WTC11 (cell line): Measurements from ENCODE around the gene ASB12. TPM values are rescaled to one million over a fixed set of nuclear protein-coding genes. Genes with fewer than 3 reads are reported as not detected.

Experiments used
- ATAC-seq: fragments of 200-7000 bp; cut with Tn5 transposase; 2 replicates; pipeline ENCODE4 v1.10.0; 2021; ENCODE audit warnings: mild to moderate bottlenecking, moderate library complexity
- CTCF ChIA-PET: fragments of 300-600 bp; sonication (Branson Sonifier 250); formaldehyde crosslinking; loops from one replicate; lab custom pipeline; 2021; ENCODE audit warnings: antibody characterized with exemption; lab: Charles Lee
- POLR2A ChIA-PET: fragments of 350-600 bp; sonication (Branson Sonifier 250); formaldehyde crosslinking; loops from one replicate; lab custom pipeline; 2021; ENCODE audit warnings: antibody characterized with exemption; lab: Charles Lee
- DNase-seq: peaks from one replicate; pipeline ENCODE4 v3.0.0; 2021; ENCODE audit warnings: low spot score
- H3K27ac Mint-ChIP-seq: 2 replicates; pipeline ENCODE4 v1.8.0; 2021; ENCODE audit warnings: mixed read lengths
- H3K27me3 Mint-ChIP-seq: 2 replicates; pipeline ENCODE4 v1.8.0; 2021; ENCODE audit warnings: low read depth, mild to moderate bottlenecking, moderate library complexity, mixed read lengths
- H3K36me3 Mint-ChIP-seq: 2 replicates; pipeline ENCODE4 v1.8.0; 2021; ENCODE audit warnings: mixed read lengths
- H3K4me1 Mint-ChIP-seq: 2 replicates; pipeline ENCODE4 v1.8.0; 2022; ENCODE audit warnings: mixed read lengths
- H3K4me3 Mint-ChIP-seq: 2 replicates; pipeline ENCODE4 v1.8.0; 2021; ENCODE audit warnings: mild to moderate bottlenecking, moderate library complexity, mixed read lengths
- H3K9me3 Mint-ChIP-seq: 2 replicates; pipeline ENCODE4 v1.8.0; 2021; ENCODE audit warnings: mixed read lengths
- CREB1 ChIP-seq: sonication (generic); formaldehyde crosslinking; IDR thresholded peaks from 2 replicates; pipeline ENCODE4 v1.8.0; 2023; ENCODE audit warnings: mild to moderate bottlenecking, missing genetic modification reagents
- ELF4 ChIP-seq: sonication (generic); formaldehyde crosslinking; IDR thresholded peaks from 2 replicates; pipeline ENCODE4 v1.8.1; 2022; ENCODE audit warnings: low read depth, mild to moderate bottlenecking, moderate library complexity, missing genetic modification reagents
- HMGA2 ChIP-seq: fragments of 250-450 bp; sonication (Bioruptor Pico); IDR thresholded peaks from 2 replicates; pipeline ENCODE4 v1.4.0; 2021; ENCODE audit warnings: mild to moderate bottlenecking, moderate library complexity
- JUN ChIP-seq: sonication (generic); formaldehyde crosslinking; IDR thresholded peaks from 2 replicates; pipeline ENCODE4 v1.8.0; 2023; ENCODE audit warnings: mild to moderate bottlenecking, missing genetic modification reagents
- MYBL2 ChIP-seq: sonication (generic); formaldehyde crosslinking; IDR thresholded peaks from 2 replicates; pipeline ENCODE4 v1.8.1; 2023; ENCODE audit warnings: mild to moderate bottlenecking, moderate library complexity, missing genetic modification reagents
- NR3C1 ChIP-seq: sonication (generic); formaldehyde crosslinking; conservative IDR thresholded peaks from 2 replicates; pipeline ENCODE4 v1.8.1; 2023; ENCODE audit warnings: low read depth, mild to moderate bottlenecking, missing genetic modification reagents
- OVOL2 ChIP-seq: fragments of 250-450 bp; sonication (Bioruptor Pico); IDR thresholded peaks from 2 replicates; pipeline ENCODE4 v1.9.0; 2021; ENCODE audit warnings: mild to moderate bottlenecking, borderline replicate concordance
- TCF7 ChIP-seq: sonication (generic); formaldehyde crosslinking; IDR thresholded peaks from 2 replicates; pipeline ENCODE4 v1.8.0; 2022; ENCODE audit warnings: mild to moderate bottlenecking, low read depth, missing genetic modification reagents, moderate library complexity
- TEAD1 ChIP-seq: sonication (generic); formaldehyde crosslinking; IDR thresholded peaks from 2 replicates; pipeline ENCODE4 v1.8.0; 2022; ENCODE audit warnings: mild to moderate bottlenecking, missing genetic modification reagents
- ZBTB21 ChIP-seq: sonication (generic); formaldehyde crosslinking; IDR thresholded peaks from 2 replicates; pipeline ENCODE4 v1.8.1; 2023; ENCODE audit warnings: mild to moderate bottlenecking, missing genetic modification reagents, borderline replicate concordance
- ZNF396 ChIP-seq: fragments of 250-450 bp; sonication (Bioruptor Pico); IDR thresholded peaks from 2 replicates; pipeline ENCODE4 v1.8.0; 2021; ENCODE audit warnings: mild to moderate bottlenecking, moderate library complexity, borderline replicate concordance
- ZNF423 ChIP-seq: fragments of 250-450 bp; sonication (Bioruptor Pico); IDR thresholded peaks from 2 replicates; pipeline ENCODE4 v2.1.2; 2022; ENCODE audit warnings: mild to moderate bottlenecking, moderate library complexity
- total RNA-seq: library from RNA; stranded (reverse); gene quantifications from 3 replicates; pipeline ENCODE4 v1.2.3, GENCODE V29; 2021
- TF ChIP-seq, protein P1 (sequence below): sonication (generic); formaldehyde crosslinking; conservative IDR thresholded peaks from 2 replicates; pipeline ENCODE4 v1.8.1; 2022; ENCODE audit warnings: mild to moderate bottlenecking, missing genetic modification reagents
- TF ChIP-seq, protein P2 (sequence below): sonication (generic); formaldehyde crosslinking; IDR thresholded peaks from 2 replicates; pipeline ENCODE4 v1.8.1; 2022; ENCODE audit warnings: low read depth, missing genetic modification reagents, borderline replicate concordance
- TF ChIP-seq, protein P3 (sequence below): sonication (generic); formaldehyde crosslinking; IDR thresholded peaks from 2 replicates; pipeline ENCODE4 v1.8.1; 2022; ENCODE audit warnings: low read depth, mild to moderate bottlenecking, moderate library complexity, missing genetic modification reagents, borderline replicate concordance
- TF ChIP-seq, protein P4 (sequence below): sonication (generic); formaldehyde crosslinking; IDR thresholded peaks from 2 replicates; pipeline ENCODE4 v1.8.1; 2022; ENCODE audit warnings: mild to moderate bottlenecking, missing genetic modification reagents, moderate library complexity, borderline replicate concordance
- TF ChIP-seq, protein P5 (sequence below): fragments of 250-450 bp; sonication (Bioruptor Pico); IDR thresholded peaks from 2 replicates; pipeline ENCODE4 v1.9.0; 2021; ENCODE audit warnings: mild to moderate bottlenecking
- TF ChIP-seq, protein P6 (sequence below): fragments of 250-450 bp; sonication (Bioruptor Pico); IDR thresholded peaks from 2 replicates; pipeline ENCODE4 v1.8.0; 2021; ENCODE audit warnings: mild to moderate bottlenecking
- TF ChIP-seq, protein P7 (sequence below): sonication (generic); formaldehyde crosslinking; IDR thresholded peaks from 2 replicates; pipeline ENCODE4 v1.8.0; 2022; ENCODE audit warnings: mild to moderate bottlenecking, missing genetic modification reagents
- TF ChIP-seq, protein P8 (sequence below): fragments of 200-600 bp; IDR thresholded peaks from 2 replicates; pipeline ENCODE4 v1.8.0; 2022; ENCODE audit warnings: antibody characterized with exemption

The ASB12 gene
- total RNA-seq, 1 experiment from 2014 or later: 1.4 TPM

DNA sequence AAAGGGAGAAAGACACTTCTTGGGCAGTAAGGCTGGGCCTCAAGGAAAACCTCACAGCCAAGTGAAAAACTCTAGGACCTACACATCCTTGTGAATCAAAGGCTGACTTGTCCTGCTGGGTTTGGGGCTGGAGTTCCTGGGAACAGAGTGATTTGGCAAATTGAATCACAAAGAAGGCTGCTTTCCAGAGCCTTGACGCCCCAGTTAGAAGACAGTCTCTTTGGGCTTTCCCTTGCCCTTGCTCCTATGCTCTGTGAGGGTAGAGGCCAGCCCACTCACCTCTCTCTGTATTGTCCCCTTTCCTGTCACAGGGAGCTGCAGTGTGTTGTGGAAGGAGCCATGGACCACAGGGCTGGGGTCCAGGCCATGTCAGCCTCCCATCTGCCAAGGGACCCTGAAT lies 34.5 kb downstream of the ASB12 start:
- POLR2A ChIA-PET: no interaction called here
- peak; percentile 71 for ATAC-seq
- Mint-ChIP-seq H3K36me3 (peaks cover 19% of the 10 kb centered on the region), H3K9me3 (no peaks in the 10 kb centered on the region), H3K4me1 (peaks cover 42% of the 10 kb centered on the region), H3K4me3 (peak overlapping the region; percentile 14; the same call in 1 of the 2 replicates), H3K27ac (no peak overlapping the region), H3K27me3 (no peaks in the 10 kb centered on the region)
- TF ChIP-seq, protein P1, sequence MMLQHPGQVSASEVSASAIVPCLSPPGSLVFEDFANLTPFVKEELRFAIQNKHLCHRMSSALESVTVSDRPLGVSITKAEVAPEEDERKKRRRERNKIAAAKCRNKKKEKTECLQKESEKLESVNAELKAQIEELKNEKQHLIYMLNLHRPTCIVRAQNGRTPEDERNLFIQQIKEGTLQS (CRISPR knock-in tag): no peak
- no peak for TF ChIP-seq JUN (CRISPR knock-in tag)
- TF ChIP-seq, protein P2, sequence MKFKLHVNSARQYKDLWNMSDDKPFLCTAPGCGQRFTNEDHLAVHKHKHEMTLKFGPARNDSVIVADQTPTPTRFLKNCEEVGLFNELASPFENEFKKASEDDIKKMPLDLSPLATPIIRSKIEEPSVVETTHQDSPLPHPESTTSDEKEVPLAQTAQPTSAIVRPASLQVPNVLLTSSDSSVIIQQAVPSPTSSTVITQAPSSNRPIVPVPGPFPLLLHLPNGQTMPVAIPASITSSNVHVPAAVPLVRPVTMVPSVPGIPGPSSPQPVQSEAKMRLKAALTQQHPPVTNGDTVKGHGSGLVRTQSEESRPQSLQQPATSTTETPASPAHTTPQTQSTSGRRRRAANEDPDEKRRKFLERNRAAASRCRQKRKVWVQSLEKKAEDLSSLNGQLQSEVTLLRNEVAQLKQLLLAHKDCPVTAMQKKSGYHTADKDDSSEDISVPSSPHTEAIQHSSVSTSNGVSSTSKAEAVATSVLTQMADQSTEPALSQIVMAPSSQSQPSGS: no peak
- TF ChIP-seq CREB1 (CRISPR knock-in tag): no peak
- DNase-seq: no peak
- CTCF ChIA-PET: no interaction called here

DNA sequence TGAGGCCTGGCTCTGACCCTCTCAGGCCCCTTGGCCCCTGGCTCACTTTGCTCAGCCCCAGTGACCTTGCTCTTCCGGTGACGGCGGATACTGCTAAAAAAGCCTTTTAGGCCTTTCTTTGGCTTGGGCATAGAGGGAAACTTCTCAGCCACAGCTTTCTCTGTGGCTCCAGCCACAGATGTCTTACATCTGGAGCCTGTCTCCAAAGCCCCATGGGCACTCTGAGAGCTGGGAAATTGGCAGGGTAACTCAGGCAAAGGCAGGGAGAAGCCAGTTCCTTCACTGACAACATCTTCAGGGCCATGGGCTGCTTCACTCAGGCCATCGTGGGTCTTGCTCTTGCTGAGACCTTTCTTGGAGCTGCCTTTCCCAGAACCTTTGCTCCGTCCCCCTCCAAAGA lies 37.7 kb downstream of the ASB12 start:
- Mint-ChIP-seq H3K27ac (no peak overlapping the region), H3K4me1 (peaks cover 20% of the 10 kb centered on the region), H3K27me3 (no peaks in the 10 kb centered on the region), H3K9me3 (no peaks in the 10 kb centered on the region), H3K36me3 (peaks cover 22% of the 10 kb centered on the region), H3K4me3 (no peak overlapping the region)
- ATAC-seq: no peak
- TF ChIP-seq TEAD1 (CRISPR knock-in tag) (no peak), ZNF423 (CRISPR knock-in tag) (no peak), ZNF396 (no peak), NR3C1 (CRISPR knock-in tag) (no peak)
- TF ChIP-seq, protein P3, sequence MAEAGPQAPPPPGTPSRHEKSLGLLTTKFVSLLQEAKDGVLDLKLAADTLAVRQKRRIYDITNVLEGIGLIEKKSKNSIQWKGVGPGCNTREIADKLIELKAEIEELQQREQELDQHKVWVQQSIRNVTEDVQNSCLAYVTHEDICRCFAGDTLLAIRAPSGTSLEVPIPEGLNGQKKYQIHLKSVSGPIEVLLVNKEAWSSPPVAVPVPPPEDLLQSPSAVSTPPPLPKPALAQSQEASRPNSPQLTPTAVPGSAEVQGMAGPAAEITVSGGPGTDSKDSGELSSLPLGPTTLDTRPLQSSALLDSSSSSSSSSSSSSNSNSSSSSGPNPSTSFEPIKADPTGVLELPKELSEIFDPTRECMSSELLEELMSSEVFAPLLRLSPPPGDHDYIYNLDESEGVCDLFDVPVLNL: no peak
- no peak for DNase-seq
- POLR2A ChIA-PET: no interaction called here
- CTCF ChIA-PET: no interaction called here

DNA sequence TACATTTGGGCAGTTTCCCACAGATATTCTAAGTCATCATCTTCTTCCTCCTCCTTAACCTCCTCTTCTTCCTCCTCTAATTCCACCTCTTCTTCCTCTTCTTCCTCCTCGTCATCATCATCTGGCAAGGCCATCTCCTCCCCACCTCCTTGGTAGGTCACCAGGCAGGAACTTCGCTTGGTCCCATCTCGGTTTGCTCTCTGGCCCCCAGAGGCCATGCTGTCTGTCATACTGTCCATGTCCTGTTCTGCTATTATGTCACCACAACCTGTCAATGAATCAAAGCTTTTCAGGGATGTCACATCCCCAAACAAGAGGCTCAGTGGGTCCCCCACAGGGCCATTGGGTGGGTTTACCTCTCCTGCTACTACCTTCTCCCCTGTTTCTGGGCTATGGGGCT lies 38.4 kb downstream of the ASB12 start:
- ATAC-seq (no peak), DNase-seq (no peak)
- no peaks in the 10 kb centered on the region for H3K9me3 Mint-ChIP-seq
- no peaks in the 10 kb centered on the region for H3K27me3 Mint-ChIP-seq
- peaks cover 22% of the 10 kb centered on the region for H3K36me3 Mint-ChIP-seq
- no peak overlapping the region for H3K27ac Mint-ChIP-seq
- H3K4me3 Mint-ChIP-seq: no peak overlapping the region
- POLR2A ChIA-PET: no interaction called here
- no peak for TF ChIP-seq TCF7 (CRISPR knock-in tag)
- TF ChIP-seq, protein P4, sequence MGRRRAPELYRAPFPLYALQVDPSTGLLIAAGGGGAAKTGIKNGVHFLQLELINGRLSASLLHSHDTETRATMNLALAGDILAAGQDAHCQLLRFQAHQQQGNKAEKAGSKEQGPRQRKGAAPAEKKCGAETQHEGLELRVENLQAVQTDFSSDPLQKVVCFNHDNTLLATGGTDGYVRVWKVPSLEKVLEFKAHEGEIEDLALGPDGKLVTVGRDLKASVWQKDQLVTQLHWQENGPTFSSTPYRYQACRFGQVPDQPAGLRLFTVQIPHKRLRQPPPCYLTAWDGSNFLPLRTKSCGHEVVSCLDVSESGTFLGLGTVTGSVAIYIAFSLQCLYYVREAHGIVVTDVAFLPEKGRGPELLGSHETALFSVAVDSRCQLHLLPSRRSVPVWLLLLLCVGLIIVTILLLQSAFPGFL (CRISPR knock-in tag): no peak
- no peak for TF ChIP-seq ELF4
- no peak for TF ChIP-seq MYBL2 (CRISPR knock-in tag)
- TF ChIP-seq HMGA2 (CRISPR knock-in tag): no peak
- TF ChIP-seq OVOL2: no peak
- TF ChIP-seq, protein P5, sequence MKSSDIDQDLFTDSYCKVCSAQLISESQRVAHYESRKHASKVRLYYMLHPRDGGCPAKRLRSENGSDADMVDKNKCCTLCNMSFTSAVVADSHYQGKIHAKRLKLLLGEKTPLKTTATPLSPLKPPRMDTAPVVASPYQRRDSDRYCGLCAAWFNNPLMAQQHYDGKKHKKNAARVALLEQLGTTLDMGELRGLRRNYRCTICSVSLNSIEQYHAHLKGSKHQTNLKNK (CRISPR knock-in tag): no peak
- no peak for TF ChIP-seq ZBTB21 (CRISPR knock-in tag)
- TF ChIP-seq, protein P6, sequence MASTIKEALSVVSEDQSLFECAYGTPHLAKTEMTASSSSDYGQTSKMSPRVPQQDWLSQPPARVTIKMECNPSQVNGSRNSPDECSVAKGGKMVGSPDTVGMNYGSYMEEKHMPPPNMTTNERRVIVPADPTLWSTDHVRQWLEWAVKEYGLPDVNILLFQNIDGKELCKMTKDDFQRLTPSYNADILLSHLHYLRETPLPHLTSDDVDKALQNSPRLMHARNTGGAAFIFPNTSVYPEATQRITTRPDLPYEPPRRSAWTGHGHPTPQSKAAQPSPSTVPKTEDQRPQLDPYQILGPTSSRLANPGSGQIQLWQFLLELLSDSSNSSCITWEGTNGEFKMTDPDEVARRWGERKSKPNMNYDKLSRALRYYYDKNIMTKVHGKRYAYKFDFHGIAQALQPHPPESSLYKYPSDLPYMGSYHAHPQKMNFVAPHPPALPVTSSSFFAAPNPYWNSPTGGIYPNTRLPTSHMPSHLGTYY: no peak
- TF ChIP-seq, protein P7, sequence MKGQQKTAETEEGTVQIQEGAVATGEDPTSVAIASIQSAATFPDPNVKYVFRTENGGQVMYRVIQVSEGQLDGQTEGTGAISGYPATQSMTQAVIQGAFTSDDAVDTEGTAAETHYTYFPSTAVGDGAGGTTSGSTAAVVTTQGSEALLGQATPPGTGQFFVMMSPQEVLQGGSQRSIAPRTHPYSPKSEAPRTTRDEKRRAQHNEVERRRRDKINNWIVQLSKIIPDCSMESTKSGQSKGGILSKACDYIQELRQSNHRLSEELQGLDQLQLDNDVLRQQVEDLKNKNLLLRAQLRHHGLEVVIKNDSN (CRISPR knock-in tag): no peak
- TF ChIP-seq, protein P8, sequence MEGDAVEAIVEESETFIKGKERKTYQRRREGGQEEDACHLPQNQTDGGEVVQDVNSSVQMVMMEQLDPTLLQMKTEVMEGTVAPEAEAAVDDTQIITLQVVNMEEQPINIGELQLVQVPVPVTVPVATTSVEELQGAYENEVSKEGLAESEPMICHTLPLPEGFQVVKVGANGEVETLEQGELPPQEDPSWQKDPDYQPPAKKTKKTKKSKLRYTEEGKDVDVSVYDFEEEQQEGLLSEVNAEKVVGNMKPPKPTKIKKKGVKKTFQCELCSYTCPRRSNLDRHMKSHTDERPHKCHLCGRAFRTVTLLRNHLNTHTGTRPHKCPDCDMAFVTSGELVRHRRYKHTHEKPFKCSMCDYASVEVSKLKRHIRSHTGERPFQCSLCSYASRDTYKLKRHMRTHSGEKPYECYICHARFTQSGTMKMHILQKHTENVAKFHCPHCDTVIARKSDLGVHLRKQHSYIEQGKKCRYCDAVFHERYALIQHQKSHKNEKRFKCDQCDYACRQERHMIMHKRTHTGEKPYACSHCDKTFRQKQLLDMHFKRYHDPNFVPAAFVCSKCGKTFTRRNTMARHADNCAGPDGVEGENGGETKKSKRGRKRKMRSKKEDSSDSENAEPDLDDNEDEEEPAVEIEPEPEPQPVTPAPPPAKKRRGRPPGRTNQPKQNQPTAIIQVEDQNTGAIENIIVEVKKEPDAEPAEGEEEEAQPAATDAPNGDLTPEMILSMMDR: no peak
- TF ChIP-seq, all 79 proteins: peak for 0
- H3K4me1 Mint-ChIP-seq: peaks cover 20% of the 10 kb centered on the region
- CTCF ChIA-PET: no interaction called here
